VCaP (cell line): ENCODE results near the gene ATF3.

Experiments
- H3K27ac ChIP-seq: fragments of 450-650 bp; 2 replicates; pipeline ENCODE4 v1.5.1; 2017
- CTCF ChIP-seq: fragments of 450-650 bp; conservative IDR thresholded peaks from 2 replicates; pipeline ENCODE4 v1.5.1; 2017; ENCODE audit warnings: mild to moderate bottlenecking, moderate library complexity

Gene ATF3

GRCh38 chr1:212582291-212582690 is 26.3 kb upstream of the ATF3 start:
- no peak overlapping the region for H3K27ac ChIP-seq
- TF ChIP-seq CTCF: no peak

GRCh38 chr1:212582808-212583615 is 25.5 kb upstream of the ATF3 start:
- H3K27ac ChIP-seq: no peak overlapping the region

GRCh38 chr1:212583643-212584042 is 24.9 kb upstream of the ATF3 start:
- TF ChIP-seq CTCF: no peak
- no peak overlapping the region for H3K27ac ChIP-seq

More at GRCh38 chr1:212582808-212583615, 25.5 kb upstream of the ATF3 start:
- TF ChIP-seq CTCF: no peak

GRCh38 chr1:212584092-212584886 is 24.3 kb upstream of the ATF3 start:
- no peak for TF ChIP-seq CTCF
- no peak overlapping the region for H3K27ac ChIP-seq

- TF ChIP-seq CTCF: no peak
- no peak overlapping the region for H3K27ac ChIP-seq
These were observed 23.4 kb upstream of the ATF3 start for GRCh38 chr1:212585210-212585609.

GRCh38 chr1:212586206-212587015 is 22.1 kb upstream of the ATF3 start:
- no peak overlapping the region for H3K27ac ChIP-seq
- no peak for TF ChIP-seq CTCF
